HepG2 (cell line): ENCODE data around the gene CMIP. TPM values are rescaled to one million over a fixed set of nuclear protein-coding genes. Genes with fewer than 3 reads are reported as not detected.
A peak's percentile ranks its signal among the peaks of the same experiment; 100 is the strongest.

Experiments
- CHD2 ChIP-seq: IDR thresholded peaks from 2 replicates; pipeline ENCODE4 v1.6.1; 2011; ENCODE audit warnings: low read depth, low read length, improper control_type of control experiment
- FLYWCH1 ChIP-seq: sonication (generic); formaldehyde crosslinking; IDR thresholded peaks from 2 replicates; pipeline ENCODE4 v1.8.1; 2023; ENCODE audit warnings: mild to moderate bottlenecking, missing genetic modification reagents
- HOXA7 ChIP-seq: sonication (generic); formaldehyde crosslinking; IDR thresholded peaks from 2 replicates; pipeline ENCODE4 v1.8.1; 2022; ENCODE audit warnings: mild to moderate bottlenecking, missing genetic modification reagents, moderate library complexity
- MED8 ChIP-seq: sonication (generic); formaldehyde crosslinking; IDR thresholded peaks from 2 replicates; pipeline ENCODE4 v1.8.1; 2023; ENCODE audit warnings: mild to moderate bottlenecking, missing genetic modification reagents; ENCODE audit not compliant: insufficient replicate concordance
- MIXL1 ChIP-seq: IDR thresholded peaks from 2 replicates; pipeline ENCODE4 v1.6.1; 2016
- PAX8 ChIP-seq: sonication (generic); formaldehyde crosslinking; IDR thresholded peaks from 2 replicates; pipeline ENCODE4 v1.8.0; 2022; ENCODE audit warnings: mild to moderate bottlenecking, missing genetic modification reagents, borderline replicate concordance
- YEATS4 ChIP-seq: sonication (generic); formaldehyde crosslinking; IDR thresholded peaks from 2 replicates; pipeline ENCODE4 v1.4.0; 2020; ENCODE audit warnings: missing genetic modification reagents, borderline replicate concordance
- ZNF530 ChIP-seq: sonication (generic); formaldehyde crosslinking; IDR thresholded peaks from 2 replicates; pipeline ENCODE4 v1.5.0; 2020; ENCODE audit warnings: low read depth, mild to moderate bottlenecking, missing genetic modification reagents
- ZNF562 ChIP-seq: sonication (generic); formaldehyde crosslinking; IDR thresholded peaks from 2 replicates; pipeline ENCODE4 v1.8.0; 2022; ENCODE audit warnings: missing genetic modification reagents, borderline replicate concordance
- ZNF644 ChIP-seq: IDR thresholded peaks from 2 replicates; pipeline ENCODE4 v1.6.1; 2016; ENCODE audit warnings: low read depth
- ZNF720 ChIP-seq: sonication (generic); formaldehyde crosslinking; IDR thresholded peaks from 2 replicates; pipeline ENCODE4 v1.4.0; 2020; ENCODE audit warnings: missing genetic modification reagents
- ZNF879 ChIP-seq: sonication (generic); formaldehyde crosslinking; IDR thresholded peaks from 2 replicates; pipeline ENCODE4 v1.8.1; 2023; ENCODE audit warnings: missing genetic modification reagents
- polyA plus RNA-seq, 8 experiments: library from polyadenylated mRNA; depleted of rRNA in 3 of 8; stranded (reverse) in 7 of 8; unstranded in 1 of 8; fragments of >200 nt; fragmentation: Illumina TruSeq in 4 of 8; extraction: Trizol in 4 of 8; gene quantifications; 2 replicates each; pipeline versions ENCODE4 v1.2.1 to v1.2.3, GENCODE V29; 2011 to 2016; ENCODE audit warnings: low read depth in 4 of 8, missing spikeins in 1 of 8, mixed read lengths in 1 of 8; ENCODE audit not compliant: insufficient read depth in 1 of 8
- total RNA-seq, 5 experiments: library from RNA; depleted of rRNA; stranded (reverse); fragments of >200 nt; fragmentation: Illumina TruSeq; extraction: Trizol; gene quantifications; 2 replicates each; pipeline ENCODE4 v1.2.3, GENCODE V29; 2016; ENCODE audit warnings: low read depth in 1 of 5
- TF ChIP-seq, protein P1 (sequence below): sonication (generic); formaldehyde crosslinking; IDR thresholded peaks from 2 replicates; pipeline ENCODE4 v1.5.1; 2020; ENCODE audit warnings: missing genetic modification reagents, mild to moderate bottlenecking, borderline replicate concordance
- TF ChIP-seq, protein P2 (sequence below): IDR thresholded peaks from 2 replicates; pipeline ENCODE4 v1.6.1; 2016; ENCODE audit warnings: mild to moderate bottlenecking
- TF ChIP-seq, protein P3 (sequence below): sonication (generic); formaldehyde crosslinking; IDR thresholded peaks from 2 replicates; pipeline ENCODE4 v1.9.0; 2021; ENCODE audit warnings: missing genetic modification reagents, mild to moderate bottlenecking, borderline replicate concordance
- TF ChIP-seq, protein P4 (sequence below): sonication (generic); formaldehyde crosslinking; IDR thresholded peaks from 2 replicates; pipeline ENCODE4 v1.8.1; 2023; ENCODE audit warnings: mild to moderate bottlenecking, missing genetic modification reagents
- TF ChIP-seq, protein P5 (sequence below): IDR thresholded peaks from 2 replicates; pipeline ENCODE4 v1.6.1; 2012; ENCODE audit warnings: low read depth, low read length, improper control_type of control experiment
- TF ChIP-seq, protein P6 (sequence below): IDR thresholded peaks from 2 replicates; pipeline ENCODE4 v1.6.1; 2016; ENCODE audit warnings: low read depth
- TF ChIP-seq, protein P7 (sequence below): sonication (generic); formaldehyde crosslinking; IDR thresholded peaks from 2 replicates; pipeline ENCODE4 v1.8.0; 2022; ENCODE audit warnings: mild to moderate bottlenecking, missing genetic modification reagents; ENCODE audit not compliant: insufficient replicate concordance

The CMIP gene
- total and polyA plus RNA-seq, 2 of the 13 experiments (the other 11 are each of a cell fraction or from before 2014, with no cell fraction given) = 10.9 to 18.1 TPM

DNA sequence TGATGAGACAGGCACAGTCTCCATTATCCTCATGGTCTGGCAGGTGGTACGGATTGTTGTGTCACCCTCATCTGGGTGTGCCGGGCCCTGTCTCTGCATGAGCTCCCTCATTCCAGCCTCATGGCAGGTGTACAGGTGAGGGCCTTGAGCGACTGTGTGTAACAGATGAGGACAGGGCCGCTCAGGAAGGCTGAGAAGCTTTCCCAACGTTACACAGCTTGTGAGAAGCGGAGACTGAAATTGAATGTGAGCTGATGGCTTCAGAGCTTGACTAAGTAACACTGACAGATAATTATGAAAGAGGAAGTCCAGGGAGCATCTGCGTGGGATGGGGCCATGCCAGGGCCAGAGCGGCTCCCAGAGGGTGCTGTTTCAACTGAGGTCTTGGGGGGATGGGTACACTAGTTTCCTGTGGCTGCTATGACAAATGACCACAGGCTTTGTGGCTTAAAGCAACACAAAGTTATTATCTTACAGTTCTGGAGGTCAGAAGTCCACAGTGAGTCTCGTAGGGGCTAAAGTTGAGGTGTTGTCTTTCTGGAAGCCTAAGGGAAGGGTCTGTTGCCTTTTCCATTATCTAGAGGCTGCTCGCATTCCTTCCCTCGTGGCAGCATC is 36.7 kb downstream of the CMIP start (continued):
- TF ChIP-seq, protein P1, sequence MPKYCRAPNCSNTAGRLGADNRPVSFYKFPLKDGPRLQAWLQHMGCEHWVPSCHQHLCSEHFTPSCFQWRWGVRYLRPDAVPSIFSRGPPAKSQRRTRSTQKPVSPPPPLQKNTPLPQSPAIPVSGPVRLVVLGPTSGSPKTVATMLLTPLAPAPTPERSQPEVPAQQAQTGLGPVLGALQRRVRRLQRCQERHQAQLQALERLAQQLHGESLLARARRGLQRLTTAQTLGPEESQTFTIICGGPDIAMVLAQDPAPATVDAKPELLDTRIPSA = peak; percentile 39; the same call in 1 of the 2 replicates
- TF ChIP-seq, protein P2, sequence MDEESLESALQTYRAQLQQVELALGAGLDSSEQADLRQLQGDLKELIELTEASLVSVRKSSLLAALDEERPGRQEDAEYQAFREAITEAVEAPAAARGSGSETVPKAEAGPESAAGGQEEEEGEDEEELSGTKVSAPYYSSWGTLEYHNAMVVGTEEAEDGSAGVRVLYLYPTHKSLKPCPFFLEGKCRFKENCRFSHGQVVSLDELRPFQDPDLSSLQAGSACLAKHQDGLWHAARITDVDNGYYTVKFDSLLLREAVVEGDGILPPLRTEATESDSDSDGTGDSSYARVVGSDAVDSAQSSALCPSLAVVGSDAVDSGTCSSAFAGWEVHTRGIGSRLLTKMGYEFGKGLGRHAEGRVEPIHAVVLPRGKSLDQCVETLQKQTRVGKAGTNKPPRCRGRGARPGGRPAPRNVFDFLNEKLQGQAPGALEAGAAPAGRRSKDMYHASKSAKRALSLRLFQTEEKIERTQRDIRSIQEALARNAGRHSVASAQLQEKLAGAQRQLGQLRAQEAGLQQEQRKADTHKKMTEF (CRISPR knock-in tag) = peak; percentile 83
- TF ChIP-seq, protein P3, sequence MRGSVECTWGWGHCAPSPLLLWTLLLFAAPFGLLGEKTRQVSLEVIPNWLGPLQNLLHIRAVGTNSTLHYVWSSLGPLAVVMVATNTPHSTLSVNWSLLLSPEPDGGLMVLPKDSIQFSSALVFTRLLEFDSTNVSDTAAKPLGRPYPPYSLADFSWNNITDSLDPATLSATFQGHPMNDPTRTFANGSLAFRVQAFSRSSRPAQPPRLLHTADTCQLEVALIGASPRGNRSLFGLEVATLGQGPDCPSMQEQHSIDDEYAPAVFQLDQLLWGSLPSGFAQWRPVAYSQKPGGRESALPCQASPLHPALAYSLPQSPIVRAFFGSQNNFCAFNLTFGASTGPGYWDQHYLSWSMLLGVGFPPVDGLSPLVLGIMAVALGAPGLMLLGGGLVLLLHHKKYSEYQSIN (CRISPR knock-in tag) = no peak
- TF ChIP-seq, protein P4, sequence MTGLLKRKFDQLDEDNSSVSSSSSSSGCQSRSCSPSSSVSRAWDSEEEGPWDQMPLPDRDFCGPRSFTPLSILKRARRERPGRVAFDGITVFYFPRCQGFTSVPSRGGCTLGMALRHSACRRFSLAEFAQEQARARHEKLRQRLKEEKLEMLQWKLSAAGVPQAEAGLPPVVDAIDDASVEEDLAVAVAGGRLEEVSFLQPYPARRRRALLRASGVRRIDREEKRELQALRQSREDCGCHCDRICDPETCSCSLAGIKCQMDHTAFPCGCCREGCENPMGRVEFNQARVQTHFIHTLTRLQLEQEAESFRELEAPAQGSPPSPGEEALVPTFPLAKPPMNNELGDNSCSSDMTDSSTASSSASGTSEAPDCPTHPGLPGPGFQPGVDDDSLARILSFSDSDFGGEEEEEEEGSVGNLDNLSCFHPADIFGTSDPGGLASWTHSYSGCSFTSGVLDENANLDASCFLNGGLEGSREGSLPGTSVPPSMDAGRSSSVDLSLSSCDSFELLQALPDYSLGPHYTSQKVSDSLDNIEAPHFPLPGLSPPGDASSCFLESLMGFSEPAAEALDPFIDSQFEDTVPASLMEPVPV = no peak
- no peak for TF ChIP-seq ZNF879 (CRISPR knock-in tag)
- no peak for TF ChIP-seq MED8 (CRISPR knock-in tag)
- no peak for TF ChIP-seq PAX8 (CRISPR knock-in tag)
- TF ChIP-seq HOXA7 (CRISPR knock-in tag) = no peak
- TF ChIP-seq CHD2 = peak; percentile 40; the same call in 1 of the 2 replicates
- TF ChIP-seq ZNF530 (CRISPR knock-in tag) = no peak
- TF ChIP-seq ZNF644 (CRISPR knock-in tag) = peak; percentile 77
- TF ChIP-seq, protein P5, sequence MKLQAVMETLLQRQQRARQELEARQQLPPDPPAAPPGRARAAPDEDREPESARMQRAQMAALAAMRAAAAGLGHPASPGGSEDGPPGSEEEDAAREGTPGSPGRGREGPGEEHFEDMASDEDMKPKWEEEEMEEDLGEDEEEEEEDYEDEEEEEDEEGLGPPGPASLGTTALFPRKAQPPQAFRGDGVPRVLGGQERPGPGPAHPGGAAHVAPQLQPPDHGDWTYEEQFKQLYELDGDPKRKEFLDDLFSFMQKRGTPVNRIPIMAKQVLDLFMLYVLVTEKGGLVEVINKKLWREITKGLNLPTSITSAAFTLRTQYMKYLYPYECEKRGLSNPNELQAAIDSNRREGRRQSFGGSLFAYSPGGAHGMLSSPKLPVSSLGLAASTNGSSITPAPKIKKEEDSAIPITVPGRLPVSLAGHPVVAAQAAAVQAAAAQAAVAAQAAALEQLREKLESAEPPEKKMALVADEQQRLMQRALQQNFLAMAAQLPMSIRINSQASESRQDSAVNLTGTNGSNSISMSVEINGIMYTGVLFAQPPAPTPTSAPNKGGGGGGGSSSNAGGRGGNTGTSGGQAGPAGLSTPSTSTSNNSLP = no peak
- TF ChIP-seq MIXL1 (CRISPR knock-in tag) = peak; percentile 92
- no peak for TF ChIP-seq ZNF562 (CRISPR knock-in tag)
- TF ChIP-seq, protein P6, sequence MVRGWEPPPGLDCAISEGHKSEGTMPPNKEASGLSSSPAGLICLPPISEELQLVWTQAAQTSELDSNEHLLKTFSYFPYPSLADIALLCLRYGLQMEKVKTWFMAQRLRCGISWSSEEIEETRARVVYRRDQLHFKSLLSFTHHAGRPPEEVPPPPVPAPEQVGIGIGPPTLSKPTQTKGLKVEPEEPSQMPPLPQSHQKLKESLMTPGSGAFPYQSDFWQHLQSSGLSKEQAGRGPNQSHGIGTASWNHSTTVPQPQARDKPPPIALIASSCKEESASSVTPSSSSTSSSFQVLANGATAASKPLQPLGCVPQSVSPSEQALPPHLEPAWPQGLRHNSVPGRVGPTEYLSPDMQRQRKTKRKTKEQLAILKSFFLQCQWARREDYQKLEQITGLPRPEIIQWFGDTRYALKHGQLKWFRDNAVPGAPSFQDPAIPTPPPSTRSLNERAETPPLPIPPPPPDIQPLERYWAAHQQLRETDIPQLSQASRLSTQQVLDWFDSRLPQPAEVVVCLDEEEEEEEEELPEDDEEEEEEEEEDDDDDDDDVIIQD = peak; percentile 56
- TF ChIP-seq ZNF720 (CRISPR knock-in tag) = no peak
- TF ChIP-seq FLYWCH1 = no peak
- TF ChIP-seq, protein P7, sequence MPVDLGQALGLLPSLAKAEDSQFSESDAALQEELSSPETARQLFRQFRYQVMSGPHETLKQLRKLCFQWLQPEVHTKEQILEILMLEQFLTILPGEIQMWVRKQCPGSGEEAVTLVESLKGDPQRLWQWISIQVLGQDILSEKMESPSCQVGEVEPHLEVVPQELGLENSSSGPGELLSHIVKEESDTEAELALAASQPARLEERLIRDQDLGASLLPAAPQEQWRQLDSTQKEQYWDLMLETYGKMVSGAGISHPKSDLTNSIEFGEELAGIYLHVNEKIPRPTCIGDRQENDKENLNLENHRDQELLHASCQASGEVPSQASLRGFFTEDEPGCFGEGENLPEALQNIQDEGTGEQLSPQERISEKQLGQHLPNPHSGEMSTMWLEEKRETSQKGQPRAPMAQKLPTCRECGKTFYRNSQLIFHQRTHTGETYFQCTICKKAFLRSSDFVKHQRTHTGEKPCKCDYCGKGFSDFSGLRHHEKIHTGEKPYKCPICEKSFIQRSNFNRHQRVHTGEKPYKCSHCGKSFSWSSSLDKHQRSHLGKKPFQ (CRISPR knock-in tag) = no peak
- TF ChIP-seq YEATS4 (CRISPR knock-in tag) = no peak
